HG03565 (cell line): ENCODE results near the gene AKAIN1.

Experiments
- ATAC-seq: cut with Tn5 transposase; IDR thresholded peaks from one replicate; pipeline ENCODE4 v1.9.1; 2021; ENCODE audit warnings: mild to moderate bottlenecking, moderate library complexity; ENCODE audit not compliant: unreplicated experiment

Gene AKAIN1

DNA sequence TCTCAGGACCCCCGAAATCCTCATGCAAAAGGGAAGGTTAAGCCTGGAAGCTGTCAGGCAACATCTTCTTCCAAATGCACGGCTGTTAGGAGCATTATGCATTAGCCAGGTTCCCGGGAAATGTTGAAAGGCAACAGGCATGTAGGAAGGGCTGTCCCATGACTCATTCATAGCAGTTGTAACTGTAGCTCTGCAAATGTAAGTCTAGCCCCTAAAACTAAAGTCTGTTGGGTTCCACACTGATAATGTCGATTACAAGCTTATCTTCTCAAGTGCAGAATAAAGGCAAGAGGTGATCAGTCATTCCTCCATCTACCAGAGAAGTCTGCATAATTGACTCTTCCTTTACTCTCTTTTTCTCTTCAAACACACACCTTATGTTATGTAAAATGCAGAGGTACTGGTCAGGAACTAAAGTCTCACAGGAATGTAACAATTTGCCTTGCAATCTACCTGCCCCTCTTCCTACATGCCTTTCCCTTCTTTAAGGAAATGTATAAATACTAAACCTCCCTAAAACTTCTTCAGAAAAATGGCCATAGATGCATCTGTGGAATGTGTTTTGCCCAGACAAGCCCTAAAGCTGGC is 99.8 kb downstream of the AKAIN1 start:
- no peak for ATAC-seq

DNA sequence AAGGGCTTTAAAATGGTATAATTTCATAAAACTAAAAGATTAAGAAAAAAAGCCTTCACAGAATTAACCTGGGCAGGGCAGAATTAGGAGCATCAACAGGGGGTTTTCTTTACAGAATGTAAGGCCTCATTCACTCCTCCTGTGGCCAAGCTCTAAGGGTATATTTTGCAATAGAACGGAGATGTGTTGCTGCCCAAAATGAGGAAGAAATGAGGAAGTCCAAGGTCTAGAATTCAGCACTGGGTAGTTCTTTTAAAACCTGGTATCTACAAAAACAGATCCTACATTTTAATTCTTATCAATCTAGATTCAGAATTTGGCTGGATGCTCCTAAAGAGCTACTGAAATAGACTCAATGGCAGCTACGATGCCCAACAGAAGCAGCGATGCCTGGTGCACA is 101.8 kb downstream of the AKAIN1 start:
- ATAC-seq, result no peak

GRCh38 chr18:5093902-5094301 is 103.2 kb downstream of the AKAIN1 start:
- ATAC-seq, result no peak
